Right ventricle myocardium inferior (tissue), 1 donor: ENCODE results near the gene CFAP100. TPM values are rescaled to one million over a fixed set of nuclear protein-coding genes. Genes with fewer than 3 reads are reported as not detected.

Experiments used
- ATAC-seq: fragments of 200-7000 bp; cut with Tn5 transposase; one replicate; pipeline ENCODE4 v1.9.1; 2020; ENCODE audit warnings: mild to moderate bottlenecking, moderate library complexity
- DNase-seq: peaks from one replicate; pipeline ENCODE4 v3.0.0; 2021; ENCODE audit errors: missing footprints
- intact Hi-C: fragments of 100-400 bp; cut with DNase I; formaldehyde crosslinking; loops from one replicate; pipeline ENCODE4 v1.11.0; 2022
- total RNA-seq: library from RNA; stranded (reverse); fragmentation: NEBNext Ultra II Directional; extraction: Animal tissue kit (Norgen Biotek cat#: 25700); gene quantifications from one replicate; pipeline ENCODE4 v1.2.1, GENCODE V29; 2021
- donor health status: DM: no; HTN: yes; CAD: no; lungs with severe emphysema.

Gene CFAP100
- total RNA-seq, 1 donor from 2014 or later = not detected

GRCh38 chr3:126355777-126356372 is 38.8 kb upstream of the CFAP100 start:
- ATAC-seq (peak; percentile 91), DNase-seq (peak; percentile 98)
- intact Hi-C loops = loop anchor here (1.0 to 5.0 kb wide), 3 partner anchors 33 to 89 kb away; no protein-coding TSS in a partner anchor

GRCh38 chr3:126356373-126357264 is 38.1 kb upstream of the CFAP100 start:
- intact Hi-C loops = loop anchor here (1.0 to 5.0 kb wide), 3 partner anchors 32 to 89 kb away; no protein-coding TSS in a partner anchor
- peak; percentile 2 for ATAC-seq
- peak; percentile 74 for DNase-seq

- intact Hi-C loops = loop anchor here (2.0 to 5.0 kb wide), 2 partner anchors 31 to 65 kb away; no protein-coding TSS in a partner anchor
- DNase-seq (peak; percentile 94), ATAC-seq (peak; percentile 73)
Observed at GRCh38 chr3:126357295-126358037, 37.2 kb upstream of the CFAP100 start, which contains the start of gene KLF15. TSS of gene KLF15 (minus strand) at chr3:126357408. CDS start at chr3:126352922, 4,486 bp downstream.

GRCh38 chr3:126358038-126358815 is 36.5 kb upstream of the CFAP100 start:
- DNase-seq (peak; percentile 53), ATAC-seq (no peak)
- intact Hi-C loops = loop anchor here (5.0 kb wide), 1 partner anchor 66 kb away; no protein-coding TSS in a partner anchor

- ATAC-seq (no peak), DNase-seq (no peak)
- intact Hi-C loops = loop anchor here (5.0 kb wide), 1 partner anchor 66 kb away; no protein-coding TSS in a partner anchor
Observed at GRCh38 chr3:126358816-126359181, 35.9 kb upstream of the CFAP100 start.

- ATAC-seq (no peak), DNase-seq (peak; percentile 60)
- intact Hi-C loops = no loop called here
Observed at GRCh38 chr3:126360046-126360713, 34.5 kb upstream of the CFAP100 start.

- intact Hi-C loops = no loop called here
- DNase-seq (peak; percentile 11), ATAC-seq (no peak)
Observed at GRCh38 chr3:126360714-126361060, 34.0 kb upstream of the CFAP100 start.

GRCh38 chr3:126361211-126361610 is 33.5 kb upstream of the CFAP100 start:
- DNase-seq (peak; percentile 42), ATAC-seq (no peak)
- intact Hi-C loops = no loop called here

GRCh38 chr3:126364130-126364695 is 30.5 kb upstream of the CFAP100 start:
- intact Hi-C loops = no loop called here
- ATAC-seq = no peak
- DNase-seq = peak; percentile 55

GRCh38 chr3:126364731-126365301 is 29.9 kb upstream of the CFAP100 start:
- intact Hi-C loops = no loop called here
- ATAC-seq (no peak), DNase-seq (peak; percentile 64)

- ATAC-seq = peak; percentile 45
- intact Hi-C loops = no loop called here
- DNase-seq = peak; percentile 18
Observed at GRCh38 chr3:126365351-126366277, 29.1 kb upstream of the CFAP100 start.

GRCh38 chr3:126367316-126367805 is 27.3 kb upstream of the CFAP100 start:
- DNase-seq (peak; percentile 32), ATAC-seq (no peak)
- intact Hi-C loops = no loop called here

GRCh38 chr3:126369490-126369889 is 25.2 kb upstream of the CFAP100 start:
- no peak for ATAC-seq
- no peak for DNase-seq
- intact Hi-C loops = no loop called here

- no peak for ATAC-seq
- no peak for DNase-seq
- intact Hi-C loops = no loop called here
Observed at GRCh38 chr3:126370055-126370454, 24.7 kb upstream of the CFAP100 start.

GRCh38 chr3:126370606-126371005 is 24.1 kb upstream of the CFAP100 start:
- intact Hi-C loops = no loop called here

GRCh38 chr3:126371096-126371705 is 23.5 kb upstream of the CFAP100 start:
- ATAC-seq = no peak
- DNase-seq = no peak
- intact Hi-C loops = no loop called here

More at GRCh38 chr3:126370606-126371005, 24.1 kb upstream of the CFAP100 start:
- DNase-seq (no peak), ATAC-seq (no peak)
